Activated T-helper 1 cell treated with anti-CD3 and anti-CD28 coated beads, Interleukin-2, amount 50 U/mL, for 16 hours (primary cell): ENCODE results near the gene CYB5RL.

ENCODE experiments used
- DNase-seq, 2 donors: peaks; one replicate each; pipeline ENCODE4 v3.0.0-alpha.2; 2020; ENCODE audit warnings: low read depth in 1 of 2, low spot score in 1 of 2

Gene CYB5RL

GRCh38 chr1:54160351-54160750, 39.5 kb downstream of the CYB5RL start:
- no peak for DNase-seq

GRCh38 chr1:54159733-54160316, 40.0 kb downstream of the CYB5RL start:
- no peak for DNase-seq

GRCh38 chr1:54158071-54158470, 41.8 kb downstream of the CYB5RL start:
- DNase-seq = no peak

GRCh38 chr1:54157401-54157800, 42.4 kb downstream of the CYB5RL start:
- DNase-seq = no peak

- no peak for DNase-seq
Measured at GRCh38 chr1:54156986-54157385, 42.8 kb downstream of the CYB5RL start.

- DNase-seq = no peak
Measured at GRCh38 chr1:54156201-54156600, 43.6 kb downstream of the CYB5RL start.

GRCh38 chr1:54153535-54154439, 46.0 kb downstream of the CYB5RL start:
- DNase-seq = no peak

GRCh38 chr1:54152696-54153095, 47.1 kb downstream of the CYB5RL start, which contains the start of gene CDCP2:
Gene CDCP2, minus strand, starts transcription at chr1:54153000. Its CDS starts 78 bp downstream, at chr1:54152922.
- no peak for DNase-seq

- DNase-seq = no peak
Measured at GRCh38 chr1:54151013-54151412, 48.8 kb downstream of the CYB5RL start.
